ENCODE data around the gene NAA25. TPM values are rescaled to one million over a fixed set of nuclear protein-coding genes. Genes with fewer than 3 reads are reported as not detected.

The NAA25 gene
- total RNA-seq, 6 experiments from 2014 or later: 9.7 to 11.8 (median 10.8) TPM

DNA sequence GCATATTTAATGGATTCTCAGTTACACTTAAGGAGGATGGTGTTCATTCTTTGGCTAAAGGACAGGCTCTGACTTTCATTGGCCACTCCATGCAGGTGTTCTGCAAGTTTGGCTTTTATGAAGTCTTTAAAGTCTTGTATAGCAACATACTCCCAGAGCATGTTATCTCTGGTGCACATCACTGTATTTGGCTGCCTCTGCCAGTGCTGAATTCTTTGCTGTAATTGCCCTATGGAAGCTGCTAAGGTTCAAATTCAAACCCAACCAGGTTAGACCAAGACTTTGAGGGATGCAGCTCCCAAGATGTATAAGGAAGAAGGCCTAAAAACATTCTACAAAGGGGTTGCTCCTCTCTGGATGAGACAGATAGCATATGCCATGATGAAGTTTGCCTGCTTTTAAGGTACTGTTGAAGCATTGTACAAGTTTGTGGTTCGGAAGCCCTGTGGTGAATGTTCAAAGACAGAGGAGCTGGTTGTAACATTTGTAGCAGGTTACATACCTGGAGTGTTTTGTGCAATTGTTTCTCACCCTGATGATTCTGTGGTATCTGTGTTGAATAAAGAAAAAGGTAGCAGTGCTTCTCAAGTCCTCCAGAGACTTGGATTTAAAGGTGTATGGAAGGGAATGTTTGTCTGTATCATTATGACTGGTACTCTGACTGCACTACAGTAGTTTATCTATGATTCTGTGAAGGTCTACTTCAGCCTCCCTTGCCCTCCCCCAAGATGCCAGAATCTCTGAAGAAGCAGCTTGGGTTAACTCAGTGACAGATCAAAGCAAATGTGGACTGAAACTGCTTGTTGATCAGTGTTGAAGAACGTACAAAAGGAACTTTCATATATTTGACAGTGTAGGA, 115.1 kb downstream of the NAA25 start:
- peaks cover 0 to 7% (median 3%) of the 10 kb centered on the region in 4 donors for H3K4me1 ChIP-seq
- H3K27me3 ChIP-seq: no peaks in the 10 kb centered on the region
- no peak for ATAC-seq
- no peak overlapping the region for H3K27ac ChIP-seq
- no peak overlapping the region for H3K4me3 ChIP-seq
- no peak for DNase-seq
- WGBS (ENCODE audit: insufficient coverage, low coverage, low lambda C conversion rate, missing lambda C conversion rate): 66% methylated on average over 2 of the region's 2 CpGs
- no peaks in the 10 kb centered on the region for H3K9me3 ChIP-seq
- TF ChIP-seq, protein P1, sequence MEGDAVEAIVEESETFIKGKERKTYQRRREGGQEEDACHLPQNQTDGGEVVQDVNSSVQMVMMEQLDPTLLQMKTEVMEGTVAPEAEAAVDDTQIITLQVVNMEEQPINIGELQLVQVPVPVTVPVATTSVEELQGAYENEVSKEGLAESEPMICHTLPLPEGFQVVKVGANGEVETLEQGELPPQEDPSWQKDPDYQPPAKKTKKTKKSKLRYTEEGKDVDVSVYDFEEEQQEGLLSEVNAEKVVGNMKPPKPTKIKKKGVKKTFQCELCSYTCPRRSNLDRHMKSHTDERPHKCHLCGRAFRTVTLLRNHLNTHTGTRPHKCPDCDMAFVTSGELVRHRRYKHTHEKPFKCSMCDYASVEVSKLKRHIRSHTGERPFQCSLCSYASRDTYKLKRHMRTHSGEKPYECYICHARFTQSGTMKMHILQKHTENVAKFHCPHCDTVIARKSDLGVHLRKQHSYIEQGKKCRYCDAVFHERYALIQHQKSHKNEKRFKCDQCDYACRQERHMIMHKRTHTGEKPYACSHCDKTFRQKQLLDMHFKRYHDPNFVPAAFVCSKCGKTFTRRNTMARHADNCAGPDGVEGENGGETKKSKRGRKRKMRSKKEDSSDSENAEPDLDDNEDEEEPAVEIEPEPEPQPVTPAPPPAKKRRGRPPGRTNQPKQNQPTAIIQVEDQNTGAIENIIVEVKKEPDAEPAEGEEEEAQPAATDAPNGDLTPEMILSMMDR (IDR thresholded peaks at IDR 0.05): no peak
- TF ChIP-seq POLR2A (IDR thresholded peaks at IDR 0.05): no peak
- intact Hi-C loops (cut with DNase I): no loop called here
- no peaks in the 10 kb centered on the region for H3K36me3 ChIP-seq

DNA sequence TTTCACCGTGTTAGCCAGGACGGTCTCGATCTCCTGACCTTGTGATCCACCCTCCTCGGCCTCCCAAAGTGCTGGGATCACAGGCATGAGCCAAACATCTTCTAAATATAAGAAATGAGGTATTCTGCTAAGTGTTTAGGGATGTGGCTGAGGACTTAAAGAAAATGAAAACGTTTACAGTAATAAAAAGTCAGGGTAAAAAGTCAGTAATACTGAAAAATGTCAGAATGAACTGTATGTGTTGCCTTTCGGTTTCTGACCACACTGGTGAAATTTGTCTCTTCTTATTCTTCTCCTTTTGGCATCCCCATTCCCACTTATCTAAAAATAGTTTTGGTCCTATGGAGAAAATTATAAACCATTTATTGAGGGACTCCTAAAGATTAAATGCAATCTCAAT, 116.1 kb downstream of the NAA25 start:
- no peak for ATAC-seq
- TF ChIP-seq, protein P1 (IDR thresholded peaks at IDR 0.05): no peak
- TF ChIP-seq POLR2A (IDR thresholded peaks at IDR 0.05): no peak

DNA sequence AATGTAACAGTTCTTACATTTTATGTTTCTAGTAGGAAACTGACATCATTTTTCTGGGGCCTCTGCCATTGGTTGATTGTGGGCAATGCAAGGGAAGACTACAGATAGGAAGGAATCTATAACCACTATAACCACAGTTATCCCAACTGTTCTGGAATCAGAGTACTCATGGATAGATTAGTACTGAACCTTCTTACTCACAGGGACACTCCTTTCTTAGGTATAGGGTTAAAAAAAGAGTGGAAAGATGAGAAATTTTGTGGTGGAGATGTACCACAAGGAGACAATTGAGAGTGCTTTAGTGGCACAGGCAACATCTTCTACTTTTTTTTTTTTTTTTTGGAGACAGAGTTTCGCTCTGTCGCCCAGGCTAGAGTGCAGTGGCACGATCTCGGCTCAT, 116.6 kb downstream of the NAA25 start:
- DNase-seq (no peak), ATAC-seq (no peak)
- Histone ChIP-seq H3K36me3 (no peaks in the 10 kb centered on the region), H3K4me3 (no peak overlapping the region), H3K9me3 (no peaks in the 10 kb centered on the region), H3K27ac (no peak overlapping the region), H3K27me3 (no peaks in the 10 kb centered on the region), H3K4me1 (peaks cover 0 to under 1% (median under 1%) of the 10 kb centered on the region in 4 donors)
- TF ChIP-seq, protein P1 (IDR thresholded peaks at IDR 0.05): no peak
- intact Hi-C loops (cut with DNase I): no loop called here
- WGBS (ENCODE audit: insufficient coverage, low coverage, low lambda C conversion rate, missing lambda C conversion rate): 80% methylated on average over 1 of the region's 4 CpGs

More for the DNA sequence above, 116.1 kb downstream of the NAA25 start:
- H3K9me3 ChIP-seq: no peaks in the 10 kb centered on the region
- intact Hi-C loops (cut with DNase I): no loop called here
- H3K27ac ChIP-seq: no peak overlapping the region
- H3K36me3 ChIP-seq: no peaks in the 10 kb centered on the region
- H3K4me1 ChIP-seq: peaks cover 0 to 6% (median 3%) of the 10 kb centered on the region in 4 donors
- H3K27me3 ChIP-seq: no peaks in the 10 kb centered on the region
- no peak overlapping the region for H3K4me3 ChIP-seq
- WGBS (ENCODE audit: insufficient coverage, low coverage, low lambda C conversion rate, missing lambda C conversion rate): 69% methylated on average over 6 of the region's 6 CpGs
- no peak for DNase-seq

DNA sequence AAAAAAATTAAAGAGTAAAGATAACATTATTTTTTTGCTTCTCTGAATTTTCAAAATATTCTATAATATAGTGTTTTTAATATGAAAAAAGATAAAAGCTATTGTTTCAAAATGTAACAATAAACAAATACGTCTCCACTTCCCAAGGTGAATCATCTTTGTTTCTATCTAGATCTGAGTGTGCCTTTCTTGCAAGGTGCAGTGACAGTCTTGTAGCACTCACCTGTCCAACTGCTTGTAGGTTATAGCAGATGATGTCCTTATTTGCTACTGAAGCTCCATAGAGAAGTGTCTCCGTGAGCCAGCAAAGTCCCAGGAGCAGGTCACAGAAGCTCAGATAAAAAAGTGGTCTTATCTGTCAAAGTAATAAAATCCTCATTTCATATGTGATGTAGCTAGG, 117.0 kb downstream of the NAA25 start:
- intact Hi-C loops (cut with DNase I): no loop called here
- H3K4me3 ChIP-seq: no peak overlapping the region
- no peaks in the 10 kb centered on the region for H3K27me3 ChIP-seq
- no peak for TF ChIP-seq POLR2A (IDR thresholded peaks at IDR 0.05)
- TF ChIP-seq, protein P1 (IDR thresholded peaks at IDR 0.05): no peak
- ATAC-seq (no peak), DNase-seq (no peak)
- H3K4me1 ChIP-seq: no peaks in the 10 kb centered on the region
- WGBS (ENCODE audit: insufficient coverage, low coverage, low lambda C conversion rate, missing lambda C conversion rate): 66% methylated on average over 2 of the region's 2 CpGs
- no peaks in the 10 kb centered on the region for H3K36me3 ChIP-seq
- H3K9me3 ChIP-seq: no peaks in the 10 kb centered on the region
- H3K27ac ChIP-seq: no peak overlapping the region

All from right lobe of liver (tissue), 6 donors.